ENCODE data around the gene DBT.
"Not testable (repeated sequence)": the region's sequence is repeated elsewhere in the genome, so short reads cannot be mapped to it uniquely, and the experiment has no call there.

The DBT gene

DNA sequence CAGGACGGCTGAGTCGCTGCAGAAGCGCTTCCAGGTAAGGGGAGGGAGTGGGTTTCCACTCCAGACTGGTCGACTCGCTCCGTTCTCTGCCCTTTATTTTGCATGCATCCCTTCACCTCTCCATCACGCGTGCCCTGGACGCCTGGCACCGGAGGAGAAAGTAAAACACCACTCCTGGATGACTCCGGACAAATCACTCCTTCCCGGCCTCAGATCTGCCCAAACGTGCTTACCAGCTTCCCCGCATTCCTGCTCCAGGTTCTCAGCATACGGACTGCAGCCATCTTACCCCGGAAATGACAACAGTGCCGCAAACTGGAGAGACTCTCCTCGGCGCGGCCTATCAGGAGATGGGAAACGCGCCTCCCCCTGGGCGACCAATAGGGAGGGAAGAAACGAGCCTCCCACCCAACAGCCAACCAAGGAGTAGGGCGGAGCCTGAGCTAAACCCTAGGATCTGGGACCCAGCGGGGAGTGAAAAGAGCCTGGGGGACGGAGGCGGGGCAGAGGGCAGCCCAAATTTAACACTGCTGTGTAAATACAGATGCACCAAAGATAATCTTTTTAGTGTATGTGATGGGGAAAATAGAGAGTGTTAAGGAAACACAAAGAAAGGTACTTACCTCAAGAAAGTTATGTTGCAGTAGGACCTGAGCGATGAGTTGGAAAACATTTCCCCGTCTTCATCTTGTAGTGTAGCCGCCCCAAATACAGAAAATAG lies at the start of gene DBT:
DBT (minus strand) TSS at position 298 of the 721 bp plus-strand sequence; CDS start at position 284, 14 bp downstream.
- peak within 1 kb of the TSS; percentile 95 for H3K27ac ChIP-seq (ENCODE audit: low read length)
- H3K9ac ChIP-seq (ENCODE audit: low read length): peak within 1 kb of the TSS; percentile 97
- H3K36me3 ChIP-seq (ENCODE audit: control insufficient read depth, low read depth, low read length): no peaks in the 10 kb centered on the region
- no peaks in the 10 kb centered on the region for H3K9me3 ChIP-seq (ENCODE audit: control insufficient read depth, low read depth, low read length)
- peak within 1 kb of the TSS; percentile 100 for H3K4me3 ChIP-seq (ENCODE audit: low read length)
- no peaks in the 10 kb centered on the region for H3K27me3 ChIP-seq (ENCODE audit: control insufficient read depth, insufficient read depth, low read length)
- H3K4me1 ChIP-seq (ENCODE audit: control insufficient read depth, low read depth, low read length): peaks cover 12% of the 10 kb centered on the region

- peaks cover 14% of the 10 kb centered on the region for H3K4me1 ChIP-seq (ENCODE audit: control insufficient read depth, low read depth, low read length)
- no peaks in the 10 kb centered on the region for H3K9me3 ChIP-seq (ENCODE audit: control insufficient read depth, low read depth, low read length)
- no peak overlapping the region for H3K4me3 ChIP-seq (ENCODE audit: low read length)
- no peak overlapping the region for H3K9ac ChIP-seq (ENCODE audit: low read length)
- no peaks in the 10 kb centered on the region for H3K27me3 ChIP-seq (ENCODE audit: control insufficient read depth, insufficient read depth, low read length)
- no peak overlapping the region for H3K27ac ChIP-seq (ENCODE audit: low read length)
- peaks cover 3% of the 10 kb centered on the region for H3K36me3 ChIP-seq (ENCODE audit: control insufficient read depth, low read depth, low read length)
Observed at GRCh38 chr1:100298512-100298911, 48.9 kb upstream of the DBT start.

GRCh38 chr1:100296997-100297396 lies 47.4 kb upstream of the DBT start:
- H3K27ac ChIP-seq (ENCODE audit: low read length); H3K9ac ChIP-seq (ENCODE audit: low read length); H3K4me3 ChIP-seq (ENCODE audit: low read length); H3K27me3 ChIP-seq (ENCODE audit: control insufficient read depth, insufficient read depth, low read length); H3K9me3 ChIP-seq (ENCODE audit: control insufficient read depth, low read depth, low read length): not testable (repeated sequence)
- Histone ChIP-seq H3K36me3 (ENCODE audit: control insufficient read depth, low read depth, low read length) (peaks cover 13% of the 10 kb centered on the region), H3K4me1 (ENCODE audit: control insufficient read depth, low read depth, low read length) (peaks cover 14% of the 10 kb centered on the region)

- Histone ChIP-seq H3K27ac (ENCODE audit: low read length) (no peak overlapping the region), H3K4me1 (ENCODE audit: control insufficient read depth, low read depth, low read length) (peaks cover 14% of the 10 kb centered on the region), H3K27me3 (ENCODE audit: control insufficient read depth, insufficient read depth, low read length) (no peaks in the 10 kb centered on the region), H3K9ac (ENCODE audit: low read length) (no peak overlapping the region), H3K9me3 (ENCODE audit: control insufficient read depth, low read depth, low read length) (no peaks in the 10 kb centered on the region), H3K4me3 (ENCODE audit: low read length) (no peak overlapping the region), H3K36me3 (ENCODE audit: control insufficient read depth, low read depth, low read length) (peaks cover 18% of the 10 kb centered on the region)
Observed at GRCh38 chr1:100296140-100296539, 46.5 kb upstream of the DBT start.

DNA sequence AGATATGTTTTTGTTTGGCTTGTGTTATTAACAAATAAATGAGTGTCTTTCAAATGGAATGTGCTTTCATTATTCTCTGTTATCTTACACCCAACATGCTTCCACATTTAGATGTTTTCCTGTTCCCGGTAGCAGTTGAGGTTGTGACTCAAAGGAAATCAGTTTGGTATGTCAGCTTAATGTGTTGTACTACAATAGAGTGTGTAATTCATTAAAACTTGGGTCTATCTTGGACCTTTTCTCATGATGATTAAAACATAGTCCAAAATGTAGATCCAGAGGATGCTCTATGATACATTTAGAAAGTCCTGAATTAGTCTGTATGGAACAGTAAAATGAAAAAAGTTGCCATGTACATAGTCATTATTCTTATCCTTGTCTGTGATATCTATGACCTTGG lies 43.1 kb upstream of the DBT start:
- Histone ChIP-seq H3K4me3 (ENCODE audit: low read length) (no peak overlapping the region), H3K9me3 (ENCODE audit: control insufficient read depth, low read depth, low read length) (no peaks in the 10 kb centered on the region), H3K27ac (ENCODE audit: low read length) (no peak overlapping the region), H3K36me3 (ENCODE audit: control insufficient read depth, low read depth, low read length) (peaks cover 40% of the 10 kb centered on the region), H3K4me1 (ENCODE audit: control insufficient read depth, low read depth, low read length) (peaks cover under 1% of the 10 kb centered on the region), H3K9ac (ENCODE audit: low read length) (no peak overlapping the region), H3K27me3 (ENCODE audit: control insufficient read depth, insufficient read depth, low read length) (no peaks in the 10 kb centered on the region)

GRCh38 chr1:100290291-100290690 lies 40.7 kb upstream of the DBT start:
- Histone ChIP-seq H3K27me3 (ENCODE audit: control insufficient read depth, insufficient read depth, low read length) (no peaks in the 10 kb centered on the region), H3K4me3 (ENCODE audit: low read length) (no peak overlapping the region), H3K9ac (ENCODE audit: low read length) (no peak overlapping the region), H3K36me3 (ENCODE audit: control insufficient read depth, low read depth, low read length) (peaks cover 58% of the 10 kb centered on the region), H3K9me3 (ENCODE audit: control insufficient read depth, low read depth, low read length) (no peaks in the 10 kb centered on the region), H3K4me1 (ENCODE audit: control insufficient read depth, low read depth, low read length) (no peaks in the 10 kb centered on the region), H3K27ac (ENCODE audit: low read length) (no peak overlapping the region)

DNA sequence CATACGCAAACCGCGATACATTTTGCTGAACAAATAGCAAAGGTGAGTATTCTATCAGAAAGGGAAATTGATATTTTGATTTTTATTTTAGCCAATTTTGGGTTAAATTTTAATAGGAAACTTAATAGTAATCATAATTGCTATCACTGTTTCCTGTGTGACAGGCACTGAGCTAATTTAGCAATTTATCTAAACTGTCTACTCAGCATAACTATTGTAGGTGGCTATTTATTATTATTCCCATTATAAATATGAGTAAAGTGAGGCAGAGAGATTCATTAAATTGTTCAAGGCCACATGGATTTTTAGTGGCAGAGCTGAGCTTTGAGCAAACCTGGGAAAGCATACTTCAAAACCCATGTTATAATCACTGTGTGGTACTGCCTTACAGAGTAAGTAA lies 37.5 kb upstream of the DBT start:
- H3K36me3 ChIP-seq (ENCODE audit: control insufficient read depth, low read depth, low read length): peaks cover 53% of the 10 kb centered on the region
- no peak overlapping the region for H3K27ac ChIP-seq (ENCODE audit: low read length)
- H3K27me3 ChIP-seq (ENCODE audit: control insufficient read depth, insufficient read depth, low read length): no peaks in the 10 kb centered on the region

DNA sequence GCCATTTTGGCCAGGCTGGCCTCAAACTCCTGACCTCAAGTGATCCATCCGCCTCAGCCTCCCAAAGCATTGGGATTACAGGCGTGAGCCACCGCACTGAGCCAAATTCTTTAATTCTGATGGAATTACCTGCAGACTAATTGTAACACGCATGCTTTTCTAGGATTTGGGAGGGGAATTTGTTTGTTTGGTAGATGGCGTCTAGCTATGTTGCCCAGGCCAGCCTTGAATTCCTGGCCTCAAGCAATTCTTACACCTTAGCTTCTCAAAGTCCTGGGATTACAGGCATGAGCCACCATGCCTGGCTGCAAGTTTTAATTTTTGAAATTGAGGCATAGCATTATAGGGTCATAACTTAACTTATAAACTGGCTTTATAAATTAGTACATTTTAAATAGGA lies 35.0 kb upstream of the DBT start:
- Histone ChIP-seq H3K9ac (ENCODE audit: low read length) (no peak overlapping the region), H3K4me3 (ENCODE audit: low read length) (no peak overlapping the region), H3K4me1 (ENCODE audit: control insufficient read depth, low read depth, low read length) (no peaks in the 10 kb centered on the region), H3K27me3 (ENCODE audit: control insufficient read depth, insufficient read depth, low read length) (no peaks in the 10 kb centered on the region), H3K27ac (ENCODE audit: low read length) (no peak overlapping the region), H3K9me3 (ENCODE audit: control insufficient read depth, low read depth, low read length) (no peaks in the 10 kb centered on the region), H3K36me3 (ENCODE audit: control insufficient read depth, low read depth, low read length) (peaks cover 47% of the 10 kb centered on the region)

More for the DNA sequence above, 37.5 kb upstream of the DBT start:
- Histone ChIP-seq H3K4me3 (ENCODE audit: low read length) (no peak overlapping the region), H3K4me1 (ENCODE audit: control insufficient read depth, low read depth, low read length) (no peaks in the 10 kb centered on the region), H3K9ac (ENCODE audit: low read length) (no peak overlapping the region), H3K9me3 (ENCODE audit: control insufficient read depth, low read depth, low read length) (no peaks in the 10 kb centered on the region)

GRCh38 chr1:100279954-100280682 lies 30.5 kb upstream of the DBT start:
- Histone ChIP-seq H3K9ac (ENCODE audit: low read length) (no peak overlapping the region), H3K27ac (ENCODE audit: low read length) (no peak overlapping the region), H3K4me3 (ENCODE audit: low read length) (no peak overlapping the region), H3K4me1 (ENCODE audit: control insufficient read depth, low read depth, low read length) (no peaks in the 10 kb centered on the region), H3K36me3 (ENCODE audit: control insufficient read depth, low read depth, low read length) (peaks cover 62% of the 10 kb centered on the region), H3K27me3 (ENCODE audit: control insufficient read depth, insufficient read depth, low read length) (no peaks in the 10 kb centered on the region), H3K9me3 (ENCODE audit: control insufficient read depth, low read depth, low read length) (no peaks in the 10 kb centered on the region)

DNA sequence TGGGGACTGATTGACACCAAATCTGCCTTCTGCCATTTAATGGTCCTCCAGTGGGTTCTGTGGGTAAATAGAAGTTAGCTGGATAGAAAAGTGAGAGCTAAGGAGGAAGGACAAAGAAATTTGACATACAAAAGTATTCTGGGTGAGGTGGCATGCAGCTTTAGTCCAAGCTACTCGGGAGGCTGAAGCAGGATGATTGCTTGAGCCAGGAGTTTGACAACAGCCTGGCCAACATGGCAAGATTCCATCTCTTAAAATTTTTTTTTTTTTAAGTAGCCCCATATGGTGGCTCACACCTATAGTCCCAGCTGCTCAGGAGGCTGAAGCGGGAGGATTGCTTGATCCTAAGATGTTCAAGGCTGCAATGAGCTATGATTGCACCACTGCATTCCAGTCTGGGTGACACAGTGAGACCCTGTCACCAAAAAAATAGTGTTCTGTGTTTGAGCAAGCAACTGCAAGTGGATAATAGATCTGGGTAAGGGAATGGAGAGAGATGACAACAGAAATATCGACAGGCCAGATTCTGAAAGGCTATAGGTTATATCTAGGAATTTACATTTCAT lies 29.8 kb upstream of the DBT start:
- no peak overlapping the region for H3K27ac ChIP-seq (ENCODE audit: low read length)
- peaks cover 61% of the 10 kb centered on the region for H3K36me3 ChIP-seq (ENCODE audit: control insufficient read depth, low read depth, low read length)

GRCh38 chr1:100277866-100278265 lies 28.2 kb upstream of the DBT start:
- H3K4me1 ChIP-seq (ENCODE audit: control insufficient read depth, low read depth, low read length): no peaks in the 10 kb centered on the region
- no peak overlapping the region for H3K27ac ChIP-seq (ENCODE audit: low read length)
- peaks cover 76% of the 10 kb centered on the region for H3K36me3 ChIP-seq (ENCODE audit: control insufficient read depth, low read depth, low read length)
- no peak overlapping the region for H3K9ac ChIP-seq (ENCODE audit: low read length)
- H3K27me3 ChIP-seq (ENCODE audit: control insufficient read depth, insufficient read depth, low read length): no peaks in the 10 kb centered on the region
- no peak overlapping the region for H3K4me3 ChIP-seq (ENCODE audit: low read length)
- no peaks in the 10 kb centered on the region for H3K9me3 ChIP-seq (ENCODE audit: control insufficient read depth, low read depth, low read length)

More for the DNA sequence above, 29.8 kb upstream of the DBT start:
- Histone ChIP-seq H3K9me3 (ENCODE audit: control insufficient read depth, low read depth, low read length) (no peaks in the 10 kb centered on the region), H3K4me1 (ENCODE audit: control insufficient read depth, low read depth, low read length) (no peaks in the 10 kb centered on the region), H3K27me3 (ENCODE audit: control insufficient read depth, insufficient read depth, low read length) (no peaks in the 10 kb centered on the region), H3K9ac (ENCODE audit: low read length) (no peak overlapping the region), H3K4me3 (ENCODE audit: low read length) (no peak overlapping the region)

Measured in iPS-18a (cell line).